A673 (cell line): ENCODE measurements around the gene APAF1. TPM values are rescaled to one million over a fixed set of nuclear protein-coding genes. Genes with fewer than 3 reads are reported as not detected.
"Not testable (repeated sequence)": the region's sequence is repeated elsewhere in the genome, so short reads cannot be mapped to it uniquely, and the experiment has no call there.

Experiments used
- BruUV-seq: library from RNA; stranded (reverse); fragments of 400-500 nt; replicated peaks from 2 replicates; lab custom pipeline; 2021; lab: Mats Ljungman, UMichigan
- CTCF ChIA-PET: fragments of 300-600 bp; sonication (Branson Sonifier 250); formaldehyde crosslinking; loops from one replicate; lab custom pipeline; 2022; ENCODE audit warnings: antibody characterized with exemption; lab: Charles Lee
- POLR2A ChIA-PET: fragments of 300-600 bp; sonication (Branson Sonifier 250); formaldehyde crosslinking; loops from one replicate; lab custom pipeline; 2022; ENCODE audit warnings: antibody characterized with exemption; ENCODE audit not compliant: low non-redundant PET; lab: Charles Lee
- DNase-seq: peaks from one replicate; pipeline ENCODE4 v3.0.0-alpha.2; 2015; ENCODE audit warnings: low spot score
- H3K27ac ChIP-seq: fragments of 200-600 bp; sonication (generic); 2 replicates; pipeline ENCODE4 v1.5.1; 2016; ENCODE audit warnings: mixed run types, low read depth, mild to moderate bottlenecking, mixed read lengths, antibody characterized with exemption, low read length; ENCODE audit not compliant: poor library complexity, severe bottlenecking
- H3K27me3 ChIP-seq: fragments of 200-600 bp; sonication (generic); replicated peaks from 2 replicates; pipeline ENCODE4 v1.6.1; 2017; ENCODE audit warnings: mixed run types, low read depth, mild to moderate bottlenecking, mixed read lengths, antibody characterized with exemption, low read length; ENCODE audit not compliant: insufficient read depth, poor library complexity
- H3K36me3 ChIP-seq: fragments of 200-600 bp; sonication (generic); 2 replicates; pipeline ENCODE4 v1.6.1; 2016; ENCODE audit warnings: mixed run types, mild to moderate bottlenecking, mixed read lengths, antibody characterized with exemption, low read length; ENCODE audit not compliant: insufficient read depth, poor library complexity, severe bottlenecking
- H3K4me1 ChIP-seq: fragments of 200-600 bp; sonication (generic); 2 replicates; pipeline ENCODE4 v1.6.1; 2017; ENCODE audit warnings: mixed run types, mild to moderate bottlenecking, mixed read lengths, antibody characterized with exemption, low read length; ENCODE audit not compliant: insufficient read depth, poor library complexity, severe bottlenecking
- H3K4me3 ChIP-seq: fragments of 200-600 bp; sonication (generic); 2 replicates; pipeline ENCODE4 v1.5.1; 2016; ENCODE audit warnings: low read depth, mixed run types, mild to moderate bottlenecking, mixed read lengths, low read length; ENCODE audit not compliant: poor library complexity, severe bottlenecking
- H3K9me3 ChIP-seq: fragments of 200-600 bp; sonication (generic); 2 replicates; pipeline ENCODE4 v1.6.1; 2016; ENCODE audit warnings: mixed run types, low read depth, mild to moderate bottlenecking, mixed read lengths, antibody characterized with exemption, low read length; ENCODE audit not compliant: poor library complexity, severe bottlenecking
- EZH2 ChIP-seq: fragments of 200-600 bp; sonication (generic); IDR thresholded peaks from 2 replicates; pipeline ENCODE4 v1.6.1; 2017; ENCODE audit warnings: borderline replicate concordance, low read depth, mild to moderate bottlenecking, mixed read lengths, antibody characterized with exemption, low read length; ENCODE audit not compliant: poor library complexity, severe bottlenecking
- intact Hi-C: fragments of 100-400 bp; cut with micrococcal nuclease; formaldehyde crosslinking; loops from one replicate; pipeline ENCODE4 v1.10.0; 2022; ENCODE audit not compliant: unreplicated experiment
- total RNA-seq: library from RNA; stranded (reverse); gene quantifications from 2 replicates; pipeline ENCODE4 v1.2.3, GENCODE V29; 2021
- TF ChIP-seq, protein P1 (sequence below): fragments of 300-800, 200-600 bp; sonication (generic); conservative IDR thresholded peaks from 2 replicates; pipeline ENCODE4 v1.5.1; 2017; ENCODE audit warnings: low read depth, mild to moderate bottlenecking, antibody characterized with exemption, low read length, moderate library complexity, mixed read lengths

Gene APAF1
- total RNA-seq, 1 experiment from 2014 or later, result 24.2 TPM

DNA sequence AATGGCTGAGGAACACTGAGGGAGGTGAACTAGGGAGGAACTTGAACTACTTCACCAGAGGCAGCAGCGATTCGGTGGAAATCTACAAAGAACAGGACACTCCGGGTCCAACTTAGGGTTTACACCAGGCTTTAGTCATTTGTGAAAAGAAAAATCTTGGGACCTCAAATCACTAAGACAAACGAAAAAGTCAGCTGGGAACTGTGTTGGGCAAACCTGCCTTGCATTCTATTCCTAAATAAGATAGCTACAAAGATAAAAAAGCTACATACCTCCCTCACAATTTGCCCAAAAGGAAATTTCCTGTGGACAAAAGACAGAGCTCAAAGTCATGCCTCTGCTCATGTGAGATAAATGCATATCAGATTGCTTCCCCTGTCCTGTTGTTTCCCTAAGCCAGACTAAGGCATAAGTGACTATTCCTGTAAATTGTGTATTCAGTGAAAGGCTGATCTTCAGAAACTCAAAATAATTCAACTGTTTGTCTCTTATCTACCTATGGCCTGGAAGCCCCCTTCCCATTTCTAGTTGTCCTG lies 106.6 kb downstream of the APAF1 start:
- POLR2A ChIA-PET, result no interaction called here
- H3K9me3 ChIP-seq, result no peaks in the 10 kb centered on the region
- TF ChIP-seq EZH2, result no peak
- TF ChIP-seq, protein P1, sequence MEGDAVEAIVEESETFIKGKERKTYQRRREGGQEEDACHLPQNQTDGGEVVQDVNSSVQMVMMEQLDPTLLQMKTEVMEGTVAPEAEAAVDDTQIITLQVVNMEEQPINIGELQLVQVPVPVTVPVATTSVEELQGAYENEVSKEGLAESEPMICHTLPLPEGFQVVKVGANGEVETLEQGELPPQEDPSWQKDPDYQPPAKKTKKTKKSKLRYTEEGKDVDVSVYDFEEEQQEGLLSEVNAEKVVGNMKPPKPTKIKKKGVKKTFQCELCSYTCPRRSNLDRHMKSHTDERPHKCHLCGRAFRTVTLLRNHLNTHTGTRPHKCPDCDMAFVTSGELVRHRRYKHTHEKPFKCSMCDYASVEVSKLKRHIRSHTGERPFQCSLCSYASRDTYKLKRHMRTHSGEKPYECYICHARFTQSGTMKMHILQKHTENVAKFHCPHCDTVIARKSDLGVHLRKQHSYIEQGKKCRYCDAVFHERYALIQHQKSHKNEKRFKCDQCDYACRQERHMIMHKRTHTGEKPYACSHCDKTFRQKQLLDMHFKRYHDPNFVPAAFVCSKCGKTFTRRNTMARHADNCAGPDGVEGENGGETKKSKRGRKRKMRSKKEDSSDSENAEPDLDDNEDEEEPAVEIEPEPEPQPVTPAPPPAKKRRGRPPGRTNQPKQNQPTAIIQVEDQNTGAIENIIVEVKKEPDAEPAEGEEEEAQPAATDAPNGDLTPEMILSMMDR, result no peak
- H3K4me1 ChIP-seq, result peaks cover 6% of the 10 kb centered on the region
- H3K27ac ChIP-seq, result no peak overlapping the region
- no peaks in the 10 kb centered on the region for H3K36me3 ChIP-seq
- DNase-seq, result no peak
- CTCF ChIA-PET, result no interaction called here
- no peak overlapping the region for H3K4me3 ChIP-seq
- BruUV-seq, result no TSS peak
- H3K27me3 ChIP-seq, result no peaks in the 10 kb centered on the region
- intact Hi-C loops, result no loop called here

DNA sequence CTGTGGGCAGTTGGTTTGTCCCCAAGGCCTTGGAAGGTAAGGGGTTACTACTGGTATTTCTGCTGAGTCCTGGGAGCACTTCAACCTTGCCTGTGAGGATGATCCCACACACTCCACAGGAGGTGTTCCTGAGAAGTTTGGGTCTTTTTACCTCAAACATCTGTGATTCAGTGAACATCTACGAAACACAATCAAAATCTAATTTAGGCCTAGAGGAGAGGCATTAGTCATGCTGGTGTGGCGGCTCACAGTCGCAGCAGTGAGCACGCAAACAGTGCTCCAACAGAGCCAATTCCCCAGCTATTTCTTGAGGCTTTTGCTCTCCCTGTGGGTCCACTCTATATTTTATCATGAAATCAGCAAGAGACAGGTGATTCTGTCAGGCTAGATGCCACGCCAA lies 107.6 kb downstream of the APAF1 start:
- DNase-seq, result peak; percentile 66
- ChIA-PET CTCF (no interaction called here), POLR2A (interaction anchor here (1.2 kb wide), 1 partner anchor 25 kb away, joined by 3 read pairs; no protein-coding TSS in a partner anchor)
- Histone ChIP-seq H3K27ac (no peak overlapping the region), H3K36me3 (no peaks in the 10 kb centered on the region), H3K27me3 (no peaks in the 10 kb centered on the region), H3K9me3 (no peaks in the 10 kb centered on the region), H3K4me3 (no peak overlapping the region), H3K4me1 (peaks cover 6% of the 10 kb centered on the region)
- intact Hi-C loops, result no loop called here
- no TSS peak for BruUV-seq
- TF ChIP-seq EZH2, result no peak
- TF ChIP-seq, protein P1, result no peak

GRCh38 chr12:98754095-98754494 lies 109.0 kb downstream of the APAF1 start:
- Histone ChIP-seq H3K9me3 (no peaks in the 10 kb centered on the region), H3K4me1 (peaks cover 6% of the 10 kb centered on the region), H3K4me3 (no peak overlapping the region), H3K27me3 (no peaks in the 10 kb centered on the region), H3K27ac (no peak overlapping the region), H3K36me3 (no peaks in the 10 kb centered on the region)
- TF ChIP-seq, protein P1, result no peak
- TF ChIP-seq EZH2, result no peak
- intact Hi-C loops, result no loop called here
- ChIA-PET POLR2A (no interaction called here), CTCF (interaction anchor here (1.2 kb wide), 1 partner anchor 162 kb away, joined by 3 read pairs; no protein-coding TSS in a partner anchor)
- no TSS peak for BruUV-seq
- peak; percentile 64 for DNase-seq

DNA sequence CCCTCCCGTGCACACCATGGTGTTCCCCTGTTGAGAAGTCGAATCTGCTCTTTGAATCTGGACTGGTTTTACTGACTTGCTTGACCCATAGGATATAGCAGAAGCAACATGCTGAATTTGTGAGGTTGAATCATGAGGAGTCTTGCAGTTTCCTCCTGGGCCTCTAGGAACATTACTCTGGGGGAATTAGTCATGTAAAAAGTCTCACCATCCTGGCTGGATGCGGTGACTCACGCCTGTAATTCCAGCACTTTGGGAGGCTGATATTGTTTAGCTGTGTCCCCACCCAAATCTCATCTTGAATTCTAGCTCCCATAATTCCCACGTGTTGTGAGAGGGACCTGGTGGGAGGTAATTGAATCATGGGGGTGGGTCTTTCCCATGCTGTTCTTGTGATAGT lies 110.8 kb downstream of the APAF1 start:
- CTCF ChIA-PET, BruUV-seq, H3K4me3 ChIP-seq, H3K36me3 ChIP-seq, H3K27ac ChIP-seq, intact Hi-C loops, H3K4me1 ChIP-seq, POLR2A ChIA-PET, H3K27me3 ChIP-seq, H3K9me3 ChIP-seq: not testable (repeated sequence)
- DNase-seq, result peak; percentile 49
